Ramos (cell line): ENCODE data around the gene ZFP2.
"Not testable (repeated sequence)": the region's sequence is repeated elsewhere in the genome, so short reads cannot be mapped to it uniquely, and the experiment has no call there.

ENCODE experiments used
- in situ Hi-C: fragments of 300-500 bp; cut with MboI; formaldehyde crosslinking; loops from one replicate; pipeline ENCODE4 v1.14.3; 2022; ENCODE audit warnings: low sequenced_read_pairs; ENCODE audit not compliant: unreplicated experiment

Gene ZFP2

GRCh38 chr5:178895615-178896571 is at the start of gene ZFP2:
Gene ZFP2 (plus strand): TSS chr5:178895913. CDS start chr5:178931314, 35,401 bp downstream.
- in situ Hi-C loops: no loop called here

GRCh38 chr5:178849316-178849715 is 46.4 kb upstream of the ZFP2 start:
- in situ Hi-C loops: loop anchor here (25.0 kb wide), 1 partner anchor 562 kb away; no protein-coding TSS in a partner anchor

GRCh38 chr5:178851951-178852350 is 43.8 kb upstream of the ZFP2 start:
- in situ Hi-C loops: no loop called here

GRCh38 chr5:178854284-178854683 is 41.4 kb upstream of the ZFP2 start:
- in situ Hi-C loops: no loop called here

GRCh38 chr5:178859625-178860521 is 35.8 kb upstream of the ZFP2 start, which contains the start of gene ZNF354B:
Gene ZNF354B (plus strand): TSS chr5:178859953. CDS start chr5:178861048, 1,095 bp downstream.
- in situ Hi-C loops: no loop called here

GRCh38 chr5:178860615-178861014 is 35.1 kb upstream of the ZFP2 start:
- in situ Hi-C loops: not testable (repeated sequence)

GRCh38 chr5:178861627-178862026 is 34.1 kb upstream of the ZFP2 start:
- in situ Hi-C loops: no loop called here

- in situ Hi-C loops: no loop called here
Observed at GRCh38 chr5:178866946-178867345, 28.8 kb upstream of the ZFP2 start.

GRCh38 chr5:178869577-178869976 is 26.1 kb upstream of the ZFP2 start:
- in situ Hi-C loops: no loop called here

GRCh38 chr5:178870411-178870810 is 25.3 kb upstream of the ZFP2 start:
- in situ Hi-C loops: no loop called here

- in situ Hi-C loops: no loop called here
Observed at GRCh38 chr5:178872302-178872701, 23.4 kb upstream of the ZFP2 start.

- in situ Hi-C loops: not testable (repeated sequence)
Observed at GRCh38 chr5:178883115-178883694, 12.5 kb upstream of the ZFP2 start.

- in situ Hi-C loops: no loop called here
Observed at GRCh38 chr5:178883815-178884430, 11.8 kb upstream of the ZFP2 start.

GRCh38 chr5:178899289-178899688 is 3.6 kb downstream of the ZFP2 start:
- in situ Hi-C loops: no loop called here

GRCh38 chr5:178902849-178903248 is 7.1 kb downstream of the ZFP2 start:
- in situ Hi-C loops: no loop called here

GRCh38 chr5:178931846-178932760 is 36.4 kb downstream of the ZFP2 start:
- in situ Hi-C loops: no loop called here

GRCh38 chr5:178940569-178941360 is 45.1 kb downstream of the ZFP2 start, which contains the start of gene ZNF454:
Gene ZNF454 (plus strand): TSS chr5:178941198. CDS start chr5:178942792, 1,594 bp downstream.
- in situ Hi-C loops: no loop called here

- in situ Hi-C loops: no loop called here
Observed at GRCh38 chr5:178941361-178941760, 45.6 kb downstream of the ZFP2 start.
